Measurements from ENCODE around the gene MLLT10. TPM values are rescaled to one million over a fixed set of nuclear protein-coding genes. Genes with fewer than 3 reads are reported as not detected.

The MLLT10 gene
- total RNA-seq, 1 donor from 2014 or later: 59.4 TPM

DNA sequence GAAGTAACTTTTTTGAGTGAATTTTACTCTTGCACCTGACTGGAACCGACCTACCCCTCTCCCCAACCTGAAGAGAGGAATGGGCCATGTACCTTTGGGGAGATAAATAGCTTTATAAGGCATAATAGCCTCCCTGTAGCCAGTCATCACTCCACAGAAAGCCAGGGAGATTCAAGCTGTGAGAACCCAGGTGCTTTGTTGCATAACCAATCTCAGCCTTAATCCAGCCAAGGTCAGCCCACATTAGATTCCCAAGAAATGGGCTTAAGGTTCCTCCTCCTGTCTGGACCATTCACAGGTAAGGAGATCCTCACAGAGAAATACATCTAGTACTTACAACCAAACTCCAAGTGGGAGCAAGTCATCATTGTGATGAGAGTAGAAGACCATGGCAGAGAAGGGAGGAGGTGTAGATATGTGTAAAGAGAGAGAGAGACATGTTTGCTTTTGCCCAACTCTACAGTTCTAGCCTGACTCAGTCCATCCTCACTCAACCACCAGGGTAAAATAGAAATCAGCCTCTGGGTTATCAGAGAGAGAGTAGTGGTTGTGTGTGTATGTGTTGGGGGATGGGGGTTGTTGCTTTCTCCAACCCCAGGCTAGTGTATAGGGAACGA, 32.2 kb upstream of the MLLT10 start:
- no peak for DNase-seq

DNA sequence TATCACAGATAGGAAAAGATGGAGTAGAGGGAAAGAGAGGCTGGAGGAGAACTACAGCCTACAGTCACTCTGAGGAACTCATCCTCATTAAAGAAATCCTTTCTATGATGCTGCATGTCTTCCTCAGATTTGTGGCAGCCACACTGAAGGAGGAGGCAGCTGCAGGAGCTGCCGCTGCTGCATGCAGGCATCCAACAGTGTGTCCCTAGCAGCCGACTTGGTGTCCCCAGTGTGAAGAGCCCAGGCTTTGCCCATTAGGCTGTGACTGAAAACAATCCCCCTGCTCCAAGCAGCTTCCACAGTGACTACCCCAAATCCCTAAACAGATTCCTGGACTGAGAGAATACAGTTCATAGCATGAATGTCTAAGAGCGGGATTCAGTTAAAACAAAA, 31.7 kb upstream of the MLLT10 start:
- peak; percentile 60 for DNase-seq

DNA sequence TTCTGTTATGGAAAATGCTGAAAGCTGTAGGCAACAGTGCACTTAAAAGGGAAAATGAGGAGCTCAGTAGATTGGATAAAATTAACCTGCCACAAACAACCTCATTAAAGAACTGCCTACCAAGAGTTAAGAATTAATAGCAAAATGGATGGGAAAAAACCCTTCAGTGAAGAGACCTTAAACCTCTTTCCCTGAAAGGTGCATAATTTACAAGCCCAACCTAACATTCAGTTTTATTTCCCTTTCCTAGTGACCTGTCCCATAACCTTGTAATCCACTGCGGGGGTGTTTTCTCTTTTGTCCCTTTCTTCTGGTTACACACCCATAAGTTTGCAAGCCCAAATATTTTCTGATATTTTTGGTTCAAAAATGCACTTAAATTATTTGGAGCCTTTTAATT, 30.5 kb upstream of the MLLT10 start:
- DNase-seq: peak; percentile 1

DNA sequence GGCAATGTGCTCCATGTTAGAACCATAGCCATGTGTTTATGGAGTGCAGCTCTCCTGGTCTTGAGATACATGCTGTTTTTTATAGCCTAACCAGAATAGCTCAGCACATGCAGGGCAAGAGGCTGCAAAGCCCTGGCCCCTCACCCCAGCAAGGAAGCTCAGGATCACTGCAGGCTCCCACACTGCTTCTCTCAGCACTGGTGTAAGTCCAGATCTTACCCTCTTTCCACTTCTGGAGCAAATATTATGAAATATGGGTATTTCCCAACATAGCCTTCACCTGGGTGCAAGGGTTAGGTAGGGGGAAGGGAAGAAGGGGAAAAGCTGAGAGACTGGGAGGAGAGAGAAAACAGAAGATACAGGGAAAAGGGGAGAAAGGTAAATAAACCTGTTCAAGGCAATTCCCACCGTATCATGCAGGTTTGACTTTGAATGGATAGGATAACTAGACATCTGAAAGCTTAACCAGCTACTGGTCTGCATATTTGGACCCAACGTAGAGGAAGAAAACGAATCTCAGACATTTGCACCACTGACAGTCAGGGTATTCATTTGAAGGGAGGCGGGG, 28.2 kb upstream of the MLLT10 start:
- DNase-seq: peak; percentile 52

DNA sequence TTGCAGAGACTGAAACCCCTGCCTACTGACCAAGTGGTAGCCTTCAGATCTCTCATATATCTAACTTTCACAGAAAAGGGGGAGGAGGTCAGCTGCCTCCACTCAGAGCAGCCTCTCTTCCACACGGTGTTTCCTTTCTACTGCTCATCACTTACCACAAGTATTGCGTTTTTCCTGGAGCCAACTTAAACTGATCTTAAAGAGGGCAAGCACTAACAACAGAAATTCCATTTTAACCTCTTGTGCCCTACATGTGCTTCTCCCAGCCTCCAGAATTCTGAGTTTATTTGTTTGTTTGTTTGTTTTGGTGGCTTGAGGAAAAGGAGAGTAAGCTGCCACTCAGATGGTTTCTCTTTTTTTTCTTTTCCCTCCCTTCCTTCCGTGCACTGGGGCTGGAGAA, 27.7 kb upstream of the MLLT10 start:
- DNase-seq: peak; percentile 24

DNA sequence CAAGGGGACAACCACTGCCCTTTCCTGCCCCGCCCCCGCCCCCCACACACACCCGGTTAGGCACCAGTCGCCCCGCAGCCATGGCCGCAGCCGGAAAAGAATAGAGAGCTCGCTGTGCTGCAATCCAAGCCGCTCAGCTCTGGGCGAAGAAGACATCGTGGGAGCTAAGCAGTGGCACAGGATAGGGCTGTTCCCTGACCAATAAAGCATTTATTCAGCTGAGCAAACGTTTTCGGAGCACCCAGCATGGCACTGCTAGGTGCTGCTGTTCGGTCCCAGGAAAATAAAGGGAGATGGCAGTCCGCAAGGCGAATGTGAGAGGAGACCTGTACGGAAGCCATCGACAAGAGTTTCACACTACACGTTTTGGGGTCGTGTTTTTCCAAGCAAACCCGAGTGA, 26.9 kb upstream of the MLLT10 start:
- peak; percentile 19 for DNase-seq

DNA sequence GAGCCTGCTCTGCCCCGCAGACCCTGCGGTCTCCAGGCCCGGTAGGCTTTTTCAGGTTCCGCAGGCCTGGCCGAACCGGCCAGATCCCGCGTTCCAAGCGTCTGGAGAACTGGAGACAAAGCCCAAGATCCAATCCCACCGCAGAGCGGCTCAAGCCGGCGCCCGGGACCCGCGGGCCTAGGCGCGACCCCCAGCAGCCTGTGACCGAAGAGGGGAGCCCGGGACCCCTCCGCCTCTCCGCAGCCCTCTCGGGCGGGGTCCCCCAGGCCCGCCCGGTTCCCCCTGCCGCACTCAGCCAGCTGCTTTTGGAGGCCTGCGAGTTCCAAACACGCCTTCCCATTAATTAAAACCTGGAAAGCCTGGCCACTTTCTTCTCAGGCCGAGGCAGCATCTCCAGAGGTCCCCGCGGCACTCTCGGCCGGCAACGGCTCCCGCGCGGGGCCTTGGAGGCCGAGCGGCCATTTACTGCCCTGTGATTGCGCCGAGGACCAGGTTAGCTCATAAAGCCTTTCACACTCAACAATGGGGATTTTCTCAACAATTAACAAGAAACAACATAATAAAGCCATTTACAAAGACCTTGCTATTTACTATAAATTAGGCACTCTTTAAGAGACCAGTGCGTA, 25.2 kb upstream of the MLLT10 start:
- peak; percentile 57 for DNase-seq

DNA sequence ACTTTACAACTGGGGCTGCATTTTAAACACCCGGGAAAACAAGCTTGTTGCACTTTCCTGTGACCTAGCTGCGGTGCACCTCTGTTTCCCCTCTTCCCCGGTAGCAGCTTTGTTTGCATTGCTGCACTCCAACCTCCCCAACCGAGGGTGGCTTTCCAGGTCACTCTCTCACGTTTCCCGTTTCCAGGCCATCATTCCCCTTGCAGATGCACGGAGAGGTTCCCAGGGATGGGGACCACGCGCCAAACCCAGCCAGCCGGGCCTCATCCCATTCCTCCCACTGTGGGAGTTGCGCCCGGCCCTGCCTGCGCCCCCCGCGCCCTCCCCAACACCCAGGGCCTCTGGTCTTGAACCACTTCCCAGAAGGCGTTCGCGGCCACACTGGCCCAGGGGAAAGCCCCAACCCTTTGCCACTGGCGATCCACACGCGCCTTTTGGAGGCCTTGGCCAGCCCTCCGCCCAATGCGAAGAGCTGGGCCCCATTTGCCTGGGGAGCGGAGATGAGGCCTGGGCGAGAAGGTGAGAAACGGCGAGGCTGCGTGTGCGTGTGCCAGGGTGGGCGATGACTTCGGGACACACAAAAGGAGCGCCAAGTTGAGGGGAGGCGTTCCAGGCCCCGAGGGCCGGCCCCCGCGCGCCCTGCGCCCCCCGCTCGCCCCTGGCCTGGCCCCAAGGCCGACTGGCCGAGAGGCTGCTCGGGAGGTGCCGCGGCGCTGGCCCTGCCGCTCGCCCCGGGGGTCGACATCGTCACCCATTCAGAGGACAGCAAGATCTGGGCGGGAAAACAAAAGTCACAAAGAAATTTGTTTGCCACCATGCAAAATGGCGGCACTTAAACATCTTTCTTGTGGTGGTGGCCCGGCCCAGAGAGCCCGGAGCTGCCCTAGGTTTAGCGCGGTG, 24.4 kb upstream of the MLLT10 start:
- peak; percentile 57 for DNase-seq

DNA sequence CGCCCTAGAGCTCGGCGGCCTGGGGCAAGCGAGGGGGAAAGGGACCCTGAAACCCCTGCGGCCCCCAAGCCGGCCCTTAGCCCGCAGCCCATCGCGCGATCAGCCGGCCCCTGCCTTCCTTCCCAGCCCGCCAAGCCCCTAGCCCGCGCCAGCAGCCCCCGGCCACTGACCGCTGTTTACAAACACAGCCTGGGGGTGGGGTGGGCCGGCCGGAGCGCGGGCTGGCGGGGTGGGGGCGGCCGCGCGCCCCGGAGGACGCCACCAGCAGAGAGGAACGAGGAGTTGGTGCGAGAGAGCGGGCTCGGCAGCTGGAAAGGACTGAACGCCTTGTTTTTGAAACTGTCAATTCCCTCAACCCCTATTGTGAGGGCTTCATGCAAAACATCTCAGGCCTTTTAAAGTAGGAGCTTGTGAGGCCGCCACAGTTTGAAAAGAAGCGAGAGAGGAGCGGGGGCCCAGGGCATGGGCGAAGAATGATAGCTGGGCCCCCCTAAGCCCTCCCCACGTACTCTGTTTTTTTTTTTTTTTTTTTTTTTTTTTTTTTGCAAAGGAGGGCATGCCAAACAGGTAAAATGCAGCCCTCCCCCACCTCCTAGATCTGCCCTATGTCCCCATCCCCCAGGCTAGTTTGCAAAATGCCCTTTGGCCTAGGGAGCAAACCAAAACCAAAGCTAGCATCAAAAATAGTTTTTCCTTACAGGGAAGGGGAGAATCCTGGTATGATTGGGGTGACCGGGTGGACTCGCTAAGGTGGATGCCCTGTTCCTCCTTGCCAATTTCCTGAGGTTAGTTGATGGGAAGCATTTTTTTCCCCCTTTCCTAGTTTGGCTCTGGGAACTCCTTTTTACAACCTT, 23.6 kb upstream of the MLLT10 start:
- DNase-seq: peak; percentile 72

DNA sequence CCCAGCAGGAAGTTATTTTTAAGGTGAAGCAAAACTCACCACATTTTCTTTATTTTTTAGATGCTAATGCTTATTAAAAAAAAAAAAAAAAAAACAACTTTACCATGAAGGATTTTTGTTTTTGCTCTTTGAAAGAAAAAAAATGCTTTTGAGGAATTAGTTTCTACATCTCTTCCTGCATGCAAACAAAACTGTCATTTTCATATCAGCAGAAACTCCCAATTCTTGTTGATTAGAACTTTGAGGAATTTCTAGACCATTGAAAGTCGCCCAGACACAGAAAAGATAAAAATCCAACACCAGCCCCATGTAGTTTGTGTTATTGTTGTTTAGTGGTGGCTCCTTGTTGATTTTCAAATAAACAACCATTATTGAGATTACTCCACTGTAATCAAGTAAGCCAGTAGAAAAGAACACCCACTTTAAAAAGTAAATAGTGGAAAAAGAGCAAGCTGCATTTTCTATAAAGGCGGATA, 22.9 kb upstream of the MLLT10 start:
- DNase-seq: peak; percentile 41

DNA sequence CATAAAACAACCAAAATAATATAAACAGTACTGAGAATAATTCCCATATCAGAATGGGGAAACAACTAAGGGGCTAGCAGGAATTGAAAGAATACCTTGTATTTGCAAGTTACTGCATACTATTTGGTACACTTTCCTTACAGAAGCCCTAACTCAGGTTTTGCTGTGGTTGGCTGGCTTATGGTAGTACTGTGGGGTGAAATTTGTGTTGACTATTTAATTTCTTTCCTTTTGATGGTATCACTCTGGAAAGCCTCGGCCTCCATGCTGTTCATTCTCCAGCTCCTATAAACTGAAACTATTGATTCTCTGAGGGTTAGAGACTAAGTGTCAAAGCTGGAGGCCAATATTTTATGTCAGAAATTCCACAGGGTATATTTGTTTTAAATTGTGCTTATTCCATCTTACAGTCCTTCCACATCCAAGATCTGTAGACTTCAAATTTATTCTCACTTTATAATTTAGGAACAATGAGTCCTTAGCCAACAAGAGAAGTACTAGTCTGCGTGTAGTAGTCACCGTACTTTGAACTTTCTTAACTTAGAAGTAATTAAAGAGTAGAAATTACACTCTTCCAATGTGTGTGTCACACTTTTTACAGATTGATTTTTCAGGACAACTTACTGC, 22.0 kb upstream of the MLLT10 start:
- DNase-seq: peak; percentile 45

DNA sequence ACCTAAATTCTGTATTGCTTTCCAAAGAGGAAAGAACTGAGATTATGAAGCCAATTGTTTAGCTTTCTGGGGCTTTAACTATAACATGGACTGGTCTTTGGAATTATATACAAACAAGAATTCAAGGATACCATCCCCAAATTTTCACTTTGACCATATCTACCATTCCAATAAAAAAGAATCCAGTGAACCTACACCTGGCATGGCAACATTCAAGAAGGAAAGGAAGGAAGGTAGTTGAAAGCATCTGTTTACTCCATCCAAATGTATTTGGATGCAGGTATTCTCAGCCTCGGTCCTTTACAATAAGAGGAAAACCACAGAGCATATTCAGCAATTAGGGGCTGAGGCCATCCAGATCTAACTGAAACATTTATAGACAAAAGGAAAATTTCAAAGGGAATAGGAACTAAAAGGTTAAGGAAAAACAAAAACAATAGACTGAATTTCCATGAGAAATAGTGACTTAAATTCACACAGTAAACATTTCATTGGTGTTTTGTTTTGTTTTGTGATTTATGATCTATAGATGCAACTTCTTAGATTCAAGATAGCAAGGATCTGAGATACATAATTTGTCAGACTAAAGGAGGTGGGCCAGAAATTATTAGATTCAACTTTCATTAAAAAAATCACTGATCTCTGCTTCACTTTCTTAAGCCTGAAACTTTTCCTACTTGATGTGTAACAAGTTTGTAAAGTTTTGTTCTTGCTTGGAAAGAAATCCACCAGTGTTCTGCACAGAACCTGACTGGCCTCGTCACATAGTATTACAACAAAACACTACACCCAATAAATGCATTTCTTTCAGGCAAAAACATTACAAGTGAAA, 21.2 kb upstream of the MLLT10 start:
- DNase-seq: peak; percentile 40

DNA sequence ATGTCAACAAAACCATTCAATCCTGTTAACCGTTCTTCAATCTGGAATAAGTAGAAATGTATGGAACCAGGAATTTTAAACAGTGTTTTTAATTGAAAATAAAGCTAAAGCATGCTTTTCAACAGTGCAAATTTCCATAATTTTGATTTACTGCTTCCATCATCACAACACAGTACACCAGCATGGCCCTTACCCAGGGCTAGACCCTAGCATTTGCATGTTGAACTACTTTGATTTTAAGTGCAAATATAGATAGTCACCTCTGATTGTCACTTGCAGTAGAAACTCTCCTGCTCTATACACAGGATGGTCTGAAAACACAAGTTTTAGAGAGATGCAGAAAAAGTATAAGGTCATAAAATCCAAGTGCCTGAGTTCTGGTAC, 20.6 kb upstream of the MLLT10 start:
- peak; percentile 24 for DNase-seq

DNA sequence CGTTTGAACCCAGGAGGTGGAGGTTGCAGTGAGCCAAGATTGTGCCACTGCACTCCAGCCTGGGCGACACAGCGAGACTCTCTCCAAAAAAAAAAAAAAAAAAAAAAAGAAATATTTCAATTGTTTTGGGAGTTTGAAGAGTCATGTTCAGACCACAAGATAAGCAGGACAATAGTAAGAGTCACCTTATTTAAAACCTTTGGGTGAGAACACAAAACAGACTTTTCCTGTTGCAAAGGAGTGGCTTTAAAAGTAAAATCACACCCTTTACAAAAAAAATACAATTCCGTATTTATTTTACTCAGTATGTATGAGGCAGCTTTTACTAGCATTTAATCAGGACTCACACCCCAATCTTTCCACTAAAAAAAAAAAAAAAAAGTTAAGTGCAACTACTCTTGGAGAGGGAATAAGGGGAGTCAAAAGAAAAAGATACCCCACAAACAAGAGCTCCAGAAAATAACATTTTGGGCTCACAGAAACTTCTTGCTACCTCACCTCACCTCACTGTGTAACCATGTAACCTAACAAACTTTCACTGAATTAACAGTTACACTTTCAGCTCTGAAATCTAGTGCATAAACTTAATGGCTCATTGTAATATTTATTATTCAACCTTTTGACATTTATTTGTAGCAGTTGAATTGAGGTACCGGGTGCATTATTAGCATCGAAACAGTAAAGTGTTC, 19.8 kb upstream of the MLLT10 start:
- DNase-seq: peak; percentile 22

DNA sequence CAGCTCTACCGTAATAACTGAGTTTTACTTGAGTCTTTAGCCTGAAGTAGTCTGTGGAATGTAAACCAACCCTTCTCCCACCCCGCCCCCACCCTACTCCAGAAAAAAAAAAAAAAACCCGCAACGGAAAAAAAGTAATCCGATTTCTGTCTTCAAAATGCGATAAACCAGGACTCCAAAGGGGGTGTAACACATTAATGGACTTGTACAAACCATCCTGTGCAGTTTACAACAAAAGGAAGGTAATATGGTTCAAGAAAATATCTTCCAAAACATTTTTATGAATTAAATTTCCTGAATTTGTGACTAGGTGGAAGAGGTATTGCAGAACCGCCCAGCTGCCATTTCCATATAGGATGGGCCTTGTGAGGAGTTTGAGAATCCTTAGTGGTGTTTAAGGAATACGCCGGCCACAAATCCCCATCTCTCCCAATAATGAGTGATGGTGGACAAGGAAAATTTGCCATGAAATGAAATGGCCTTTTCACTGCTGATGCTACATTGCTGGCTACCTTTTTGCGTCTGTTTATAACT, 19.1 kb upstream of the MLLT10 start:
- peak; percentile 69 for DNase-seq

DNA sequence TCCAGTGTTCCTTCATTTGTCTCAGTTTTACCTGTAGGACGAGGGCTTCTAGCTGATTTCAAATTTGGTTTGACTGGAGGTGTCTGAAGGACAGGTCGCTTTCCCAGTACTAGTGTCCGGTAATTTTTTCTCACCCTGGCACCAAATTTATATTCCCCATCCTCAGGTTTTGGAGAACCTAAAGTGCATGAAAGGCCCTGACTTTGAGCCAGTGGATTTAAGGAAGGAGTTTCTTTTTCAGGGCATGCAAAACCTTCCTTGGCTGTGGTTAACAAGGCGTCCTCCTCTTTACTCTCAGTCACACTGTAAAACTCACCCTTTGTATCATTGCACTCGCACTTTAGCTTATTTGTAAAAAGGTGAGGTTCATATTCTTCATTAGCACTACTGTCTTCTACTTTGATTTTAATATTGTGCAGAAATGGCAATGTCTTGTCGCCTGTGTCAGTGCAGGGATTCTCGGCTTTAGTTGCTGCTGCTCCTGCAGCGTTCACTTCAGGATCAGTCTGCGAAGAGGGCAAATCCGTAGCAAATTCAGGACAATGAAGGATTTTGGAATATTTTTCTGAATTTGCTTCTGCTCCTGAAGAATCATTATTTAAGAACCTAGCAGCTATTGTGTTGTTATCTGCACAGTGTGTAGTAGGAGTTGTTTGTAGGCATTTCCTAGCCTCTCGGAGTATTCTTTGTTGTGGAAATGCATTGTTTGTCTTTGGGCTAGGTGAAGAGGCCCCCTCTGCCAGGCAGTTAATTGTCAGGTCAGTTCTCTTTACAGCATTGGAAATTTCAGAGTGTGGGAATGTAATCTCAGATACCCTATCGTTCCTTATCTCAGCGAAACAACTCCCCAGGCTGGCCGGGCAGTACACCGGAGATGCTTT, 18.4 kb upstream of the MLLT10 start:
- DNase-seq: peak; percentile 60

DNA sequence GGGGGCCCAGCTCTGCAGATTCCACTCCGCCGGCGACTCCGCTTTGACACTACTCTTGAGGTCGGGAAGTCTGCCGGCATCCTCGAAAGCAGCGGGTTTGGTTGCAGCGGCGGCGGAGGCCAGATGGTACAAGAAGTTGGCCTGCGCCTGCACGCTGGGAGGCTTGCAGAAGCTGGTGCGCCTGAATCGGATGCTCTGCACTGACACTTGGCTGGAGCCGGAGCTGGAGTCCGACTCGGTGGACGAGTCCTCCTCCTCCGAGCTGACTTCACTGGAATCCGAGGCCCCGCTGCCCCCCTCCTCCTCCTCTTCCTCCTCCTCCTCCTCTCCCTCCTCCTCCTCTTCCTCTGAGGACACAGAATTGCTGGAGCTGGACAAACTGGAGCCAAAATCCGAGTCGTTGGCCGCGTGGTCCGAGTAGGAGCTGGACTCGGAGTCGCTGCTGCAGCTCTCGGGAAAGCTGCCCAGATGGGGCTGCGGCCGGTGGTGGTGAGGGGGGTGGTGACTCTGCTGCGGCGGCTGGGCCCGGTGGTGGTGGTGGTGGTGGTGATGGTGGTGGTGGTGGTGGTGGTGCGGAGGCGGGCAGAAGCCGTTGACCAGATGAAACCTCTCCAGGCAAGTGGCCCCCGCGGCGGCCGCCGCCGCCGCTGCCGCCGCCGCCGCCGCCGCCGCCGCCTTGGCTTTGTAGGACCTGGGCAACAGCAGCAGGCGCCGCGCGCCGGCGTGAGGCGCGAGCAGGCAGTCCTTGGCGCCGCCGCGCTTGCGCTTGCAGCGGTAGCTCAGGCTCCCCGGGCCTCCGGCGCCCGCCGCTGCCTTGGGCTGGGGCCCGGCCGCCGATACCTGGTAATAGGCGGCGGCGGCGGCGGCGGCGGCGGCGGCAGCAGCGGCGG, 17.5 kb upstream of the MLLT10 start:
- DNase-seq: peak; percentile 75
